Fibroblast of lung (primary cell): Measurements from ENCODE around the gene PGM5.

Experiments
- CTCF ChIP-seq, 2 donors: IDR thresholded peaks in 1 of 2; conservative IDR thresholded peaks in 1 of 2; 1 replicate in 1 of 2; 2 replicates in 1 of 2; pipeline ENCODE4 v1.5.1; 2011 to 2012; ENCODE audit warnings: low read length in 2 of 2, control low read depth in 1 of 2, inconsistent platforms in 1 of 2, low read depth in 1 of 2, mild to moderate bottlenecking in 1 of 2
- EZH2 ChIP-seq: IDR thresholded peaks from 2 replicates; pipeline ENCODE4 v1.5.1; 2012; ENCODE audit warnings: low read length, control low read depth, mild to moderate bottlenecking; ENCODE audit errors: missing control alignments

- TF ChIP-seq CTCF (conservative IDR thresholded peaks at IDR 0.05 in 1 of 2, IDR thresholded peaks at IDR 0.05 in 1 of 2; ENCODE audit: low read depth in 1 of 2, low read length in 2 of 2), result no peak
- no peak for TF ChIP-seq EZH2
These were observed 153.3 kb downstream of the PGM5 start for GRCh38 chr9:68509689-68510088.
